Gastrocnemius medialis (tissue), 4 donors: ENCODE results near the gene PCDH9. TPM values are rescaled to one million over a fixed set of nuclear protein-coding genes. Genes with fewer than 3 reads are reported as not detected.

ENCODE experiments used
- ATAC-seq, 2 donors: fragments of 150-250 bp; one replicate each; pipeline ENCODE4 v1.9.1; 2016
- DNase-seq, 2 donors: peaks; one replicate each; pipeline ENCODE4 v3.0.0-alpha.2; 2019
- H3K27ac ChIP-seq, 4 donors: fragments of 200-600 bp; sonication (generic); 1 replicate in 1 of 4; 2 replicates in 3 of 4; pipeline ENCODE4 v1.5.1; 2016 to 2018; ENCODE audit warnings: mild to moderate bottlenecking in 2 of 4, moderate library complexity in 1 of 4
- H3K27me3 ChIP-seq, 3 donors: fragments of 200-600 bp; sonication (generic) in 2 of 3; 1 replicate in 1 of 3; 2 replicates in 2 of 3; pipeline versions ENCODE4 v1.5.1 to v1.6.0; 2016 to 2019; ENCODE audit warnings: mild to moderate bottlenecking in 1 of 3, moderate library complexity in 1 of 3
- H3K36me3 ChIP-seq, 2 donors: fragments of 200-600 bp; sonication (generic) in 1 of 2; one replicate each; pipeline ENCODE4 v1.5.1; 2017 to 2018
- H3K4me1 ChIP-seq, 2 donors: fragments of 200-600 bp; sonication (generic) in 1 of 2; one replicate each; pipeline ENCODE4 v1.5.1; 2016 to 2017; ENCODE audit warnings: mild to moderate bottlenecking in 2 of 2
- H3K4me3 ChIP-seq, 4 donors: fragments of 200-600 bp; sonication (generic) in 3 of 4; 1 replicate in 1 of 4; 2 replicates in 3 of 4; pipeline ENCODE4 v1.5.1; 2016 to 2019; ENCODE audit warnings: mild to moderate bottlenecking in 2 of 4
- H3K9me3 ChIP-seq, 3 donors: fragments of 200-600 bp; sonication (generic) in 2 of 3; 1 replicate in 1 of 3; 2 replicates in 2 of 3; pipeline ENCODE4 v1.5.1; 2016 to 2019
- CTCF ChIP-seq, 5 experiments: fragments of 450-650 bp in 3 of 5; fragments of 200-600 bp in 2 of 5; sonication (generic) in 2 of 5; IDR thresholded peaks in 4 of 5; conservative IDR thresholded peaks in 1 of 5; 1 replicate in 4 of 5; 2 replicates in 1 of 5; pipeline ENCODE4 v1.5.1; 2016 to 2019; ENCODE audit warnings: antibody characterized with exemption in 5 of 5, mild to moderate bottlenecking in 3 of 5, moderate library complexity in 3 of 5
- POLR2A ChIP-seq, 2 donors: fragments of 450-650 bp; IDR thresholded peaks; one replicate each; pipeline ENCODE4 v1.6.1; 2017; ENCODE audit warnings: antibody characterized with exemption in 2 of 2, mild to moderate bottlenecking in 2 of 2, moderate library complexity in 2 of 2
- in situ Hi-C, 4 donors: fragments of 200-750 bp; cut with MboI; loops; one replicate each; pipeline versions ENCODE4 v1.15.0 to v1.8.0; 2017; ENCODE audit warnings: low sequenced_read_pairs in 4 of 4
- intact Hi-C: fragments of 100-400 bp; cut with DNase I; formaldehyde crosslinking; loops from one replicate; pipeline ENCODE4 v1.15.1; 2023; ENCODE audit warnings: low total_unique reads
- total RNA-seq, 4 donors: library from RNA; depleted of rRNA; stranded (reverse); fragments of >200 nt; gene quantifications; one replicate each; pipeline versions ENCODE4 v1.1.0 to v1.2.3, GENCODE V29; 2016

The PCDH9 gene
- total RNA-seq, 4 donors from 2014 or later: 1.4 to 2.1 (median 1.9) TPM

- H3K4me1 ChIP-seq: no peaks in the 10 kb centered on the region
- DNase-seq (no peak), ATAC-seq (no peak)
- intact Hi-C loops: no loop called here
- H3K27ac ChIP-seq: no peak overlapping the region
- no peaks in the 10 kb centered on the region for H3K9me3 ChIP-seq
- H3K36me3 ChIP-seq: no peaks in the 10 kb centered on the region
- no peak overlapping the region for H3K4me3 ChIP-seq
- no peaks in the 10 kb centered on the region for H3K27me3 ChIP-seq
- TF ChIP-seq CTCF (IDR thresholded peaks at IDR 0.05 in 4 of 5, conservative IDR thresholded peaks at IDR 0.05 in 1 of 5): no peak
- no peak for TF ChIP-seq POLR2A (IDR thresholded peaks at IDR 0.05)
- in situ Hi-C loops: no loop called here
These were observed 865.8 kb downstream of the PCDH9 start for GRCh38 chr13:66364346-66364745.

- TF ChIP-seq POLR2A (IDR thresholded peaks at IDR 0.05) (no peak), CTCF (IDR thresholded peaks at IDR 0.05 in 4 of 5, conservative IDR thresholded peaks at IDR 0.05 in 1 of 5) (no peak)
- in situ Hi-C loops (no loop called here), intact Hi-C loops (no loop called here)
- DNase-seq (no peak), ATAC-seq (no peak)
- Histone ChIP-seq H3K27ac (no peak overlapping the region), H3K4me3 (no peak overlapping the region), H3K9me3 (no peaks in the 10 kb centered on the region), H3K27me3 (no peaks in the 10 kb centered on the region), H3K4me1 (no peaks in the 10 kb centered on the region), H3K36me3 (no peaks in the 10 kb centered on the region)
These were observed 867.7 kb downstream of the PCDH9 start for GRCh38 chr13:66362485-66362884.

GRCh38 chr13:66359910-66360552 is 870.1 kb downstream of the PCDH9 start:
- in situ Hi-C loops (no loop called here), intact Hi-C loops (no loop called here)
- H3K36me3 ChIP-seq: no peaks in the 10 kb centered on the region

GRCh38 chr13:66359393-66359792 is 870.7 kb downstream of the PCDH9 start:
- intact Hi-C loops (no loop called here), in situ Hi-C loops (no loop called here)
- no peaks in the 10 kb centered on the region for H3K4me1 ChIP-seq
- DNase-seq: no peak
- no peaks in the 10 kb centered on the region for H3K9me3 ChIP-seq
- no peaks in the 10 kb centered on the region for H3K27me3 ChIP-seq
- H3K4me3 ChIP-seq: no peak overlapping the region
- H3K27ac ChIP-seq: no peak overlapping the region
- H3K36me3 ChIP-seq: no peaks in the 10 kb centered on the region
- no peak for TF ChIP-seq CTCF (IDR thresholded peaks at IDR 0.05 in 4 of 5, conservative IDR thresholded peaks at IDR 0.05 in 1 of 5)
- TF ChIP-seq POLR2A (IDR thresholded peaks at IDR 0.05): no peak
- no peak for ATAC-seq

More at GRCh38 chr13:66359910-66360552, 870.1 kb downstream of the PCDH9 start:
- Histone ChIP-seq H3K27me3 (no peaks in the 10 kb centered on the region), H3K27ac (no peak overlapping the region), H3K4me3 (no peak overlapping the region), H3K4me1 (no peaks in the 10 kb centered on the region), H3K9me3 (no peaks in the 10 kb centered on the region)
- no peak for ATAC-seq
- no peak for DNase-seq
- TF ChIP-seq CTCF (IDR thresholded peaks at IDR 0.05 in 4 of 5, conservative IDR thresholded peaks at IDR 0.05 in 1 of 5) (no peak), POLR2A (IDR thresholded peaks at IDR 0.05) (no peak)

- no peak for ATAC-seq
- intact Hi-C loops: no loop called here
These were observed 871.6 kb downstream of the PCDH9 start for GRCh38 chr13:66358564-66358963.

More at GRCh38 chr13:66358564-66358963, 871.6 kb downstream of the PCDH9 start:
- Histone ChIP-seq H3K9me3 (no peaks in the 10 kb centered on the region), H3K36me3 (no peaks in the 10 kb centered on the region), H3K27ac (no peak overlapping the region), H3K4me1 (no peaks in the 10 kb centered on the region), H3K27me3 (no peaks in the 10 kb centered on the region), H3K4me3 (no peak overlapping the region)
- in situ Hi-C loops: no loop called here
- no peak for DNase-seq
- no peak for TF ChIP-seq POLR2A (IDR thresholded peaks at IDR 0.05)
- no peak for TF ChIP-seq CTCF (IDR thresholded peaks at IDR 0.05 in 4 of 5, conservative IDR thresholded peaks at IDR 0.05 in 1 of 5)
